ENCODE results near the gene COPS9. TPM values are rescaled to one million over a fixed set of nuclear protein-coding genes. Genes with fewer than 3 reads are reported as not detected.

Gene COPS9
- total RNA-seq, 1 donor from 2014 or later: 216 TPM

- DNase-seq (ENCODE audit: extremely low read depth, low read depth, low spot score): no peak
These were observed 30.9 kb upstream of the COPS9 start for GRCh38 chr2:240166761-240167587.

- DNase-seq (ENCODE audit: extremely low read depth, low read depth, low spot score): no peak
These were observed 30.1 kb upstream of the COPS9 start for GRCh38 chr2:240166191-240166590.

GRCh38 chr2:240165661-240166060 lies 29.6 kb upstream of the COPS9 start:
- no peak for DNase-seq (ENCODE audit: extremely low read depth, low read depth, low spot score)

GRCh38 chr2:240165034-240165433 lies 28.9 kb upstream of the COPS9 start:
- no peak for DNase-seq (ENCODE audit: extremely low read depth, low read depth, low spot score)

- DNase-seq (ENCODE audit: extremely low read depth, low read depth, low spot score): no peak
These were observed 28.5 kb upstream of the COPS9 start for GRCh38 chr2:240164586-240164985.

- no peak for DNase-seq (ENCODE audit: extremely low read depth, low read depth, low spot score)
These were observed 27.9 kb upstream of the COPS9 start for GRCh38 chr2:240163844-240164574.

- no peak for DNase-seq (ENCODE audit: extremely low read depth, low read depth, low spot score)
These were observed 27.0 kb upstream of the COPS9 start for GRCh38 chr2:240162939-240163714.

GRCh38 chr2:240162531-240162930 lies 26.4 kb upstream of the COPS9 start:
- no peak for DNase-seq (ENCODE audit: extremely low read depth, low read depth, low spot score)

GRCh38 chr2:240162032-240162431 lies 25.9 kb upstream of the COPS9 start:
- no peak for DNase-seq (ENCODE audit: extremely low read depth, low read depth, low spot score)

- DNase-seq (ENCODE audit: extremely low read depth, low read depth, low spot score): no peak
These were observed 25.1 kb upstream of the COPS9 start for GRCh38 chr2:240161087-240161750.

GRCh38 chr2:240160291-240161086 lies 24.4 kb upstream of the COPS9 start:
- DNase-seq (ENCODE audit: extremely low read depth, low read depth, low spot score): no peak

GRCh38 chr2:240159251-240159839 lies 23.2 kb upstream of the COPS9 start:
- no peak for DNase-seq (ENCODE audit: extremely low read depth, low read depth, low spot score)

- no peak for DNase-seq (ENCODE audit: extremely low read depth, low read depth, low spot score)
These were observed 21.0 kb upstream of the COPS9 start for GRCh38 chr2:240157147-240157470.

- no peak for DNase-seq (ENCODE audit: extremely low read depth, low read depth, low spot score)
These were observed 20.5 kb upstream of the COPS9 start for GRCh38 chr2:240156435-240157146.

- no peak for DNase-seq (ENCODE audit: extremely low read depth, low read depth, low spot score)
These were observed 19.8 kb upstream of the COPS9 start for GRCh38 chr2:240155745-240156390.

GRCh38 chr2:240155048-240155744 lies 19.1 kb upstream of the COPS9 start:
- no peak for DNase-seq (ENCODE audit: extremely low read depth, low read depth, low spot score)

GRCh38 chr2:240154606-240155005 lies 18.5 kb upstream of the COPS9 start:
- no peak for DNase-seq (ENCODE audit: extremely low read depth, low read depth, low spot score)

GRCh38 chr2:240153418-240153817 lies 17.3 kb upstream of the COPS9 start:
- no peak for DNase-seq (ENCODE audit: extremely low read depth, low read depth, low spot score)
